NCI-H2107 treated with DMSO at 0.1 percent for 48 hours (cell line): Measurements from ENCODE around the gene TFCP2L1.
A peak's percentile ranks its signal among the peaks of the same experiment; 100 is the strongest.
"Not testable (repeated sequence)": the region's sequence is repeated elsewhere in the genome, so short reads cannot be mapped to it uniquely, and the experiment has no call there.

Experiments
- DNase-seq: peaks from one replicate; lab custom pipeline; 2025; ENCODE audit not compliant: unreplicated experiment; lab: John Stamatoyannopoulos, UW

Gene TFCP2L1

GRCh38 chr2:121284463-121285449 is at the start of gene TFCP2L1:
TSS of gene TFCP2L1 (minus strand) at chr2:121285202. CDS start at chr2:121285109, 93 bp downstream.
- peak; percentile 23 for DNase-seq

GRCh38 chr2:121333834-121334558 is 49.0 kb upstream of the TFCP2L1 start:
- no peak for DNase-seq

GRCh38 chr2:121333231-121333630 is 48.2 kb upstream of the TFCP2L1 start:
- no peak for DNase-seq

GRCh38 chr2:121331324-121331723 is 46.3 kb upstream of the TFCP2L1 start:
- not testable (repeated sequence) for DNase-seq

- no peak for DNase-seq
Observed at GRCh38 chr2:121330921-121331320, 45.9 kb upstream of the TFCP2L1 start.

GRCh38 chr2:121329786-121330185 is 44.8 kb upstream of the TFCP2L1 start:
- no peak for DNase-seq

GRCh38 chr2:121326628-121327027 is 41.6 kb upstream of the TFCP2L1 start:
- DNase-seq: no peak

GRCh38 chr2:121324601-121325000 is 39.6 kb upstream of the TFCP2L1 start:
- no peak for DNase-seq

- no peak for DNase-seq
Observed at GRCh38 chr2:121321476-121321875, 36.5 kb upstream of the TFCP2L1 start.

GRCh38 chr2:121319941-121320340 is 34.9 kb upstream of the TFCP2L1 start:
- no peak for DNase-seq

- no peak for DNase-seq
Observed at GRCh38 chr2:121316986-121317385, 32.0 kb upstream of the TFCP2L1 start.

- not testable (repeated sequence) for DNase-seq
Observed at GRCh38 chr2:121313701-121314100, 28.7 kb upstream of the TFCP2L1 start.

- no peak for DNase-seq
Observed at GRCh38 chr2:121309801-121310200, 24.8 kb upstream of the TFCP2L1 start.

- no peak for DNase-seq
Observed at GRCh38 chr2:121309323-121309722, 24.3 kb upstream of the TFCP2L1 start.

- no peak for DNase-seq
Observed at GRCh38 chr2:121307048-121307447, 22.0 kb upstream of the TFCP2L1 start.

GRCh38 chr2:121304941-121305340 is 19.9 kb upstream of the TFCP2L1 start:
- no peak for DNase-seq

GRCh38 chr2:121303531-121304263 is 18.7 kb upstream of the TFCP2L1 start:
- no peak for DNase-seq

GRCh38 chr2:121301190-121301589 is 16.2 kb upstream of the TFCP2L1 start:
- not testable (repeated sequence) for DNase-seq

- DNase-seq: no peak
Observed at GRCh38 chr2:121298476-121298875, 13.5 kb upstream of the TFCP2L1 start.

- not testable (repeated sequence) for DNase-seq
Observed at GRCh38 chr2:121297866-121298265, 12.9 kb upstream of the TFCP2L1 start.

- peak; percentile 20 for DNase-seq
Observed at GRCh38 chr2:121297217-121297830, 12.3 kb upstream of the TFCP2L1 start.
